HG03045 (cell line): ENCODE measurements around the gene FARS2.
"Not testable (repeated sequence)": the region's sequence is repeated elsewhere in the genome, so short reads cannot be mapped to it uniquely, and the experiment has no call there.

Experiments used
- ATAC-seq: cut with Tn5 transposase; IDR thresholded peaks from one replicate; pipeline ENCODE4 v1.9.1; 2021; ENCODE audit warnings: mild to moderate bottlenecking, moderate library complexity; ENCODE audit not compliant: unreplicated experiment

Gene FARS2

GRCh38 chr6:5656226-5656625 is 394.9 kb downstream of the FARS2 start:
- no peak for ATAC-seq

GRCh38 chr6:5656695-5657094 is 395.4 kb downstream of the FARS2 start:
- ATAC-seq, result not testable (repeated sequence)

DNA sequence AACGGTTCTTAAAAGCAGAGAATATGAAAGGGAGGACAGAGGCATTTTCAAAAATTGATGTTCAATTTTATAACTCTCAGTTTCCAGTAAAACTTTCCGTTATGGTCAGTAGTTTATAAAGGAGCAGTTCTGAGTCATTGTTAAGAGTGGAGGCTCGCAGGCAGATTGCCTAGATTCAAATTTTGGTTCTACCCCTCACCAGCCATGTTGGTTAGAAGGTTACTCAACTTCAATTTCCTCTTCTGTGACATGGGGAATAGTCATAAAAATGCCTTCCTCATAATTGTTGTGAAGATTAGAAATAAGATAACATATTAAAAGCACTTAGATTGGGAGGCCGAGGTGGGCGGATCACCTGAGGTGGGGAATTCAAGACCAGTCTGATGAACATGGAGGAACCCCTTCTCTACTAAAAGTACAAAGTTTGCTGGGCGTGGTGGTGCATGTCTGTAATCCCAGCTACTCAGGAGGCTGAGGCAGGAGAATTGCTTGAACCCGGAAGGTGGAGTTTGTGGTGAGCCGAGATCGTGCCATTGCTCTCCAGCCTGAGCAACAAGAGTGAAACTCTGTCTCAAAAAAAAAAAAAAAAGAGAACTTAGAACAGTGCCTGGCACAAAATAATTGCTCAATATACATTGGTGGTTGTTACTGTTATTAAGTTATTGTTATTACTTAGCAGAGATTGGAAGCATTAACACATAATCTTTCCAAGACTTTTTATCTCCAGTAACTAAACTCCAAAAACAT is 396.5 kb downstream of the FARS2 start:
- ATAC-seq, result no peak

DNA sequence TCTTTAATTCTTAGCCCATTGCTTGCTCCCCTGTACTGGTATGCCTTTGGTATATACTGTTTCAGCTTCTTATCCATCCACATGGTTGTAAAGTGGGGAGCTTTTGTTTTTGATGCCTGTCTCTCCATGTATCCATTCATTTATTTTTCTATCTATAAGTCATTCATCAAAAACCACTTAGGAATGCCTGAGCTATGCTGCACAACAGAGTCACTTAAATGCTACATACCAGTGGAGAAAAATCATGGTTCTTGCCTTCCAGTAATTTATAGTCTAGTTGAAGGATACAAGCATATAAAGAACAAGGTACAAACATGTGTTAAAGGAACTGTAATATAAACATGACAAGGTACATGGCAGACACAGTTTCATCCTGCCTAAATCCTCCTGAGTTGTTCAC is 398.2 kb downstream of the FARS2 start:
- ATAC-seq, result no peak

GRCh38 chr6:5660772-5661171 is 399.5 kb downstream of the FARS2 start:
- no peak for ATAC-seq

DNA sequence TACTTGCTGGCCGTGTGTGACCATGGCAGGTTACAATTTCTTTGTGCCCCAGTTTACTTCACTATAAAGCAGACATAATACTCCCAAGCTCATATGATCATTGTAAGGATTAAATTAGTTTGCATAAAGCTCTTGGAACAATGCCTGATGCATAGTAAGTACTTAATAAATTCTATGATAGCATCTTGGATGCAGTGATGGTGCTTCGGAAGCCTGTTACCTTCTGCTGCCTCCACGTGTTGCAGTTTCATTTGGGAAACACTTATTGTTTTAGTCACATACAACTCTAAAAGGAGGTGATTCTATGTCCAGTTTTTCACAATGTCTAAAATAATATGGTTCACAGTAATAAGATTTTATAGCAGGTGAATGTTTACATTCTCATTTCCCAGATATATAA is 401.5 kb downstream of the FARS2 start:
- no peak for ATAC-seq

GRCh38 chr6:5663259-5663658 is 401.9 kb downstream of the FARS2 start:
- no peak for ATAC-seq

DNA sequence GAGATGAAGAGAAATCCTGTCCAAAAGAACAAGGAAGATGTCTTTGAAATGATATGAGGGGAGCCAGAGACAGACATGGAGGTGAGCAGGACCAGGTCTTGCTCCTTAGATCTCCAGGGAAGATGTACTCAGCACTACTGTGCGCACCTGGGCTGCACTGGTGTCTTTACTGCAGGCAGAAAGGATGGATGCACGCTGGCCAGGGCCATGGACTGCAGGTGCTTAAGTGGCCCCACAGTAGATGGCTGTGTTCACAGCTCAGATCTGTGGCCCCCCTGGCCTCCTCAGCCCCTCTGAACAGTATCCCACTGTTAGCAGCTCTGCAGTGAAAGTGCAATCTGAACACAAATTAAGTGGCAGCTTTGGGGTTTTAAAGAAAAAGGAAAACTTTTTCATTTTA is 402.4 kb downstream of the FARS2 start:
- no peak for ATAC-seq

- ATAC-seq, result no peak
Observed at GRCh38 chr6:5664149-5664548, 402.8 kb downstream of the FARS2 start.

DNA sequence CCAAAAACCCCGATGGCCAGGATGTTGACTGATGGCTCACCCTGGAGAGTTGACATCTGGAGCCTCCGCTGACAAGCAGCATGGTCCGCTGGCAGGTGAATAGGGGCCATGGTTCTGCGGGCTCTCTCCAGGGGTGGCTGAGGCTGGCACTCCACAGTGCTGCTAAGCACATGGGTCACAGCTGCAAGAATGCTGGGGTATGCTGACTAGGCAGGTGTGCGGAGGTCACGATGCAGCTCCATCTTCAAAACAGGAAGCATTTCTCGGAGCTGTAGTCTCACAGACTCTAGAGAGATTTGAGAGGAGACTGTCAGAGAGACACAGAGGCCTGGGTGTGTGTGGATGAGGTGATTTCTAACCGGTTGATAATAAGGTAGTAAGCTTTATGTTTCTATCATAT is 403.9 kb downstream of the FARS2 start:
- ATAC-seq, result no peak

- no peak for ATAC-seq
Observed at GRCh38 chr6:5665667-5666066, 404.4 kb downstream of the FARS2 start.

GRCh38 chr6:5666695-5667094 is 405.4 kb downstream of the FARS2 start:
- no peak for ATAC-seq

GRCh38 chr6:5667737-5668136 is 406.4 kb downstream of the FARS2 start:
- no peak for ATAC-seq

DNA sequence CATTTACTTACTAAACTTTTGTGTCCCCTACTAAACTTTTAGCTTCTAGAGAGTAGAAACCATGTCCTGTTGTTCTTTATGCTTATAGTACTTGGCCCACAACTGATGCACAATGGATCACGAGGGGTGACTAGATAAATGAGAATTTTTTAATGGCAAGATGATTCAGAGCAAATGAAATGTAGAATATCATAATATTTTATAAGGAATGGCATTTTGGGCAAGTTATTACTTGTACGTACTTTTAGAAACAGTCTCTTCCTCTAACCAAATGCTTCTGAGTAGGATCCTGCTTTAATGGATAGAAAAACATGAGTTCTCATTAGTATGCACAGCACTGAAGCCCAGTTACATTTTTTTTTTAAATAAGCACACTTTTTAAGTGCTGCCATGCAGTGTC is 409.1 kb downstream of the FARS2 start:
- no peak for ATAC-seq

- no peak for ATAC-seq
Observed at GRCh38 chr6:5670811-5671561, 409.7 kb downstream of the FARS2 start.

- ATAC-seq, result no peak
Observed at GRCh38 chr6:5671601-5672559, 410.6 kb downstream of the FARS2 start.

DNA sequence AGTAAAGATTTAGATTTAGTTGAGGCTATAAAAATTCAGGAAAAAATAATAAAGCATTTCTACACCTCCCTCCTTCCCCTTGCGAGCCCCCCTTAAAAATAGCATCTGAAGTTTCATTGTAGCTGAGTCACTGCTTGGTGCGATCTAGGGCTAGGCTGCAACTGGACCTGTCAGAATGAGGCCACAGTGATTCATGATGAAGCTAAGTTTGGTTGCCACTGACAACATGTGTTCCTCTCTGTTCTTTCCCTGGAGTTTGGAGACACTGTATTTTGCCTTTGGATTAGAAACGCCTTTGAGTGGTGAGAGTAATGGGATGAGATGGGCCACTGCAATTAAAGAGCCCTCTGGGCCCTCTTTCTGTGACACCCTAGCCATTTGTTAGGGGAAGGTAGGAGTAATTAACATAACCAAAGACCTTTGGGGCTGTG is 411.3 kb downstream of the FARS2 start:
- ATAC-seq, result no peak

- no peak for ATAC-seq
Observed at GRCh38 chr6:5673019-5673790, 411.9 kb downstream of the FARS2 start.

GRCh38 chr6:5674141-5674540 is 412.8 kb downstream of the FARS2 start:
- ATAC-seq, result no peak

DNA sequence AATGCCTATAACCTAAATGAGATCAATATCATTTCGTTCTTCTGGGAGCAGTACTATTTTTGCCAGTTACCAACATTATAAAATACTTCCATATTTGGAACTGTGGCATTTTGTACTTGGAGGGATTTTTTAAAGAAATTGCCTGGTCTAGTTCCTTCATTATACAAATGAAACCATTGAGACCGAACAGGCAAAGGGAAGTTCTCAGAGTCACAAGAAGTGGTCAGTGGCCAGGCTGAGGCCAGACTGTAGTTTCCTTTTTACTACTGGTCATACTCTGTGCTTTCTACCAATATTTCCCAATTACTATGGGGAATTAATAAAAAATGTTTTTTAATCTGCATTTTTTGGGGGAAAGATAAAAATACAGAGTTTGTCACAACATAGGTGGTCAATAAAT is 413.4 kb downstream of the FARS2 start:
- ATAC-seq, result no peak

GRCh38 chr6:5676701-5677100 is 415.4 kb downstream of the FARS2 start:
- ATAC-seq, result no peak
